ENCODE results near the gene HSP90AA1. TPM values are rescaled to one million over a fixed set of nuclear protein-coding genes. Genes with fewer than 3 reads are reported as not detected.

The HSP90AA1 gene
- total and polyA plus RNA-seq, 2 of the 8 experiments (the other 6 are each of a cell fraction or from before 2014, with no cell fraction given) = 339 to 878 TPM

- no peak overlapping the region for H2AFZ ChIP-seq (ENCODE audit: low read length)
- no peak overlapping the region for H2AK5ac ChIP-seq (ENCODE audit: low read depth, low read length)
- H3K36me3 ChIP-seq (ENCODE audit: control insufficient read depth in 2 of 4, insufficient read depth in 4 of 4, low read length in 3 of 4) = peaks cover 42 to 93% (median 83%) of the 10 kb centered on the region in 4 experiments
- H2BK5ac ChIP-seq (ENCODE audit: low read depth, low read length) = no peak overlapping the region
- no peaks in the 10 kb centered on the region for H3K79me2 ChIP-seq (ENCODE audit: control insufficient read depth in 1 of 2, insufficient read depth in 2 of 2, low read length in 2 of 2)
- CTCF ChIA-PET (ENCODE audit: partially characterized antibody) = interaction anchor here (1.0 to 2.5 kb wide), 4 partner anchors 12 to 42 kb away, joined by 3 to 9 read pairs (median 4); no protein-coding TSS in a partner anchor
- no peak overlapping the region for H3K18ac ChIP-seq (ENCODE audit: extremely low read depth, low read length)
- no peak overlapping the region for H2BK20ac ChIP-seq (ENCODE audit: low read length)
- no peak overlapping the region for H3K9ac ChIP-seq (replicated peaks in 1 of 4; ENCODE audit: extremely low read depth in 1 of 4, low read depth in 3 of 4, low read length in 3 of 4)
- no peaks in the 10 kb centered on the region for H3K79me1 ChIP-seq (ENCODE audit: low read depth, low read length)
- no peaks in the 10 kb centered on the region for H3K23me2 ChIP-seq (ENCODE audit: low read depth, low read length)
- no peak overlapping the region for H4K8ac ChIP-seq (ENCODE audit: extremely low read depth, insufficient read depth, low read length)
- no peaks in the 10 kb centered on the region for H3K27me3 ChIP-seq (replicated peaks in 1 of 4; ENCODE audit: control insufficient read depth in 3 of 4, extremely low read depth in 1 of 4, insufficient read depth in 3 of 4, low read length in 3 of 4)
- H3K4me2 ChIP-seq (ENCODE audit: insufficient read depth in 1 of 2, low read depth in 2 of 2, low read length in 2 of 2) = no peak overlapping the region
- FAIRE-seq (no peak), DNase-seq (ENCODE audit: low read depth in 1 of 2, low spot score in 2 of 2) (no peak)
- no peak overlapping the region for H3K14ac ChIP-seq (ENCODE audit: insufficient read length)
- no peak overlapping the region for H3K56ac ChIP-seq (replicated peaks; ENCODE audit: insufficient read length, low read depth, low read length)
- TF ChIP-seq SP1 (IDR thresholded peaks at IDR 0.05; ENCODE audit: low read depth, low read length) = no peak
- TF ChIP-seq YY1 (IDR thresholded peaks at IDR 0.05; ENCODE audit: low read depth, low read length) = no peak
- no peak for TF ChIP-seq HDAC6 (IDR thresholded peaks at IDR 0.05; ENCODE audit: low read depth, low read length)
- no peak for TF ChIP-seq TBP (IDR thresholded peaks at IDR 0.05; ENCODE audit: low read depth, low read length)
- TF ChIP-seq SRF (IDR thresholded peaks at IDR 0.05; ENCODE audit: low read depth, low read length) = no peak
- TF ChIP-seq, protein P1, sequence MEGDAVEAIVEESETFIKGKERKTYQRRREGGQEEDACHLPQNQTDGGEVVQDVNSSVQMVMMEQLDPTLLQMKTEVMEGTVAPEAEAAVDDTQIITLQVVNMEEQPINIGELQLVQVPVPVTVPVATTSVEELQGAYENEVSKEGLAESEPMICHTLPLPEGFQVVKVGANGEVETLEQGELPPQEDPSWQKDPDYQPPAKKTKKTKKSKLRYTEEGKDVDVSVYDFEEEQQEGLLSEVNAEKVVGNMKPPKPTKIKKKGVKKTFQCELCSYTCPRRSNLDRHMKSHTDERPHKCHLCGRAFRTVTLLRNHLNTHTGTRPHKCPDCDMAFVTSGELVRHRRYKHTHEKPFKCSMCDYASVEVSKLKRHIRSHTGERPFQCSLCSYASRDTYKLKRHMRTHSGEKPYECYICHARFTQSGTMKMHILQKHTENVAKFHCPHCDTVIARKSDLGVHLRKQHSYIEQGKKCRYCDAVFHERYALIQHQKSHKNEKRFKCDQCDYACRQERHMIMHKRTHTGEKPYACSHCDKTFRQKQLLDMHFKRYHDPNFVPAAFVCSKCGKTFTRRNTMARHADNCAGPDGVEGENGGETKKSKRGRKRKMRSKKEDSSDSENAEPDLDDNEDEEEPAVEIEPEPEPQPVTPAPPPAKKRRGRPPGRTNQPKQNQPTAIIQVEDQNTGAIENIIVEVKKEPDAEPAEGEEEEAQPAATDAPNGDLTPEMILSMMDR (IDR thresholded peaks at IDR 0.05; ENCODE audit: control extremely low read depth in 1 of 3, insufficient read depth in 1 of 3, low read depth in 1 of 3, low read length in 3 of 3) = no peak
- no peak for TF ChIP-seq BCL11A (IDR thresholded peaks at IDR 0.05; ENCODE audit: low read depth in 2 of 2, low read length in 2 of 2)
- no peak for TF ChIP-seq CEBPB (IDR thresholded peaks at IDR 0.05; ENCODE audit: low read depth, low read length)
- no peak for TF ChIP-seq TEAD4 (IDR thresholded peaks at IDR 0.05; ENCODE audit: low read depth, low read length)
- TF ChIP-seq RXRA (IDR thresholded peaks at IDR 0.05; ENCODE audit: insufficient read depth, low read depth, low read length) = no peak
- no peak for TF ChIP-seq KDM1A (IDR thresholded peaks at IDR 0.05; ENCODE audit: borderline replicate concordance, low read length)
- no peak overlapping the region for H4K5ac ChIP-seq (ENCODE audit: insufficient read length, low read depth, low read length)
- H3K4ac ChIP-seq (replicated peaks; ENCODE audit: insufficient read length, low read depth, low read length) = no peak overlapping the region
- H3K4me1 ChIP-seq (replicated peaks in 1 of 4; ENCODE audit: control insufficient read depth in 3 of 4, insufficient read depth in 4 of 4, low read length in 3 of 4) = no peaks in the 10 kb centered on the region
- no peaks in the 10 kb centered on the region for H3K9me3 ChIP-seq (ENCODE audit: insufficient read depth in 2 of 2, low read depth in 1 of 2, low read length in 1 of 2)
- no peak overlapping the region for H3K23ac ChIP-seq (ENCODE audit: insufficient read length)
- 93% methylated on average over 11 of the region's 11 CpGs; no CpG with 5 or more reads in 1 of the 2 experiments for WGBS, 2 experiments (ENCODE audit: extremely low coverage in 1 of 2, insufficient coverage in 1 of 2, insufficient read length in 1 of 2, insufficient replicate concordance in 2 of 2, low coverage in 1 of 2, low lambda C conversion rate in 2 of 2, missing lambda C conversion rate in 1 of 2)
- H2BK15ac ChIP-seq (ENCODE audit: low read length) = no peak overlapping the region
- POLR2A ChIA-PET (ENCODE audit: partially characterized antibody) = no interaction called here
- H2BK12ac ChIP-seq (ENCODE audit: low read depth, low read length) = no peak overlapping the region
- H4K91ac ChIP-seq (replicated peaks; ENCODE audit: insufficient read length, low read length) = no peak overlapping the region
- H2BK120ac ChIP-seq (replicated peaks; ENCODE audit: low read depth, low read length) = no peak overlapping the region
- peaks cover 3 to 6% of the 10 kb centered on the region in 2 experiments for H4K20me1 ChIP-seq (replicated peaks in 1 of 2; ENCODE audit: control insufficient read depth in 1 of 2, insufficient read depth in 2 of 2, low read length in 2 of 2)
- H3K27ac ChIP-seq (ENCODE audit: low read depth, low read length) = no peak overlapping the region
- H3K4me3 ChIP-seq (ENCODE audit: extremely low read depth in 1 of 4, insufficient read depth in 2 of 4, low read depth in 3 of 4, low read length in 4 of 4) = no peak overlapping the region
Measured at GRCh38 chr14:102034301-102034700, 52.5 kb downstream of the HSP90AA1 start.

Data from H1 (cell line).